Activated naive CD4-positive, alpha-beta T cell treated with anti-CD3 and anti-CD28 coated beads, Interleukin-2, amount 50 U/mL, for 24 hours (primary cell): ENCODE results near the gene SRP68.

Source experiments
- H3K27ac Mint-ChIP-seq: one replicate; pipeline ENCODE4 v1.8.0; 2021; ENCODE audit warnings: mild to moderate bottlenecking, mixed read lengths
- H3K27me3 Mint-ChIP-seq: one replicate; pipeline ENCODE4 v1.8.0; 2021; ENCODE audit warnings: mixed read lengths
- H3K36me3 Mint-ChIP-seq: one replicate; pipeline ENCODE4 v1.8.0; 2021; ENCODE audit warnings: mixed read lengths
- H3K4me1 Mint-ChIP-seq: one replicate; pipeline ENCODE4 v1.8.0; 2021; ENCODE audit warnings: mixed read lengths
- H3K4me3 Mint-ChIP-seq: one replicate; pipeline ENCODE4 v1.8.0; 2021; ENCODE audit warnings: mild to moderate bottlenecking, mixed read lengths
- H3K9me3 Mint-ChIP-seq: one replicate; pipeline ENCODE4 v1.8.0; 2021; ENCODE audit warnings: mixed read lengths

SRP68 gene

GRCh38 chr17:76022973-76023899, 49.1 kb downstream of the SRP68 start:
- peaks cover under 1% of the 10 kb centered on the region for H3K4me1 Mint-ChIP-seq
- H3K9me3 Mint-ChIP-seq = no peaks in the 10 kb centered on the region
- no peaks in the 10 kb centered on the region for H3K36me3 Mint-ChIP-seq
- H3K4me3 Mint-ChIP-seq = no peak overlapping the region
- peak overlapping the region; percentile 25 for H3K27ac Mint-ChIP-seq
- H3K27me3 Mint-ChIP-seq = no peaks in the 10 kb centered on the region

- H3K4me3 Mint-ChIP-seq = no peak overlapping the region
- no peaks in the 10 kb centered on the region for H3K27me3 Mint-ChIP-seq
- no peaks in the 10 kb centered on the region for H3K4me1 Mint-ChIP-seq
- H3K9me3 Mint-ChIP-seq = no peaks in the 10 kb centered on the region
- H3K27ac Mint-ChIP-seq = no peak overlapping the region
- H3K36me3 Mint-ChIP-seq = no peaks in the 10 kb centered on the region
Measured at GRCh38 chr17:76022285-76022684, 50.0 kb downstream of the SRP68 start.

- H3K9me3 Mint-ChIP-seq = no peaks in the 10 kb centered on the region
- H3K27me3 Mint-ChIP-seq = no peaks in the 10 kb centered on the region
Measured at GRCh38 chr17:76019833-76020467, 52.4 kb downstream of the SRP68 start.

GRCh38 chr17:76018801-76019200, 53.5 kb downstream of the SRP68 start:
- H3K36me3 Mint-ChIP-seq = no peaks in the 10 kb centered on the region
- H3K9me3 Mint-ChIP-seq = no peaks in the 10 kb centered on the region
- no peak overlapping the region for H3K4me3 Mint-ChIP-seq
- H3K27me3 Mint-ChIP-seq = no peaks in the 10 kb centered on the region
- H3K27ac Mint-ChIP-seq = no peak overlapping the region
- peaks cover 6% of the 10 kb centered on the region for H3K4me1 Mint-ChIP-seq

More at GRCh38 chr17:76019833-76020467, 52.4 kb downstream of the SRP68 start:
- no peak overlapping the region for H3K27ac Mint-ChIP-seq
- H3K36me3 Mint-ChIP-seq = no peaks in the 10 kb centered on the region
- no peaks in the 10 kb centered on the region for H3K4me1 Mint-ChIP-seq
- no peak overlapping the region for H3K4me3 Mint-ChIP-seq

- Mint-ChIP-seq H3K9me3 (no peaks in the 10 kb centered on the region), H3K4me3 (no peak overlapping the region), H3K27ac (no peak overlapping the region), H3K4me1 (peaks cover 6% of the 10 kb centered on the region), H3K36me3 (no peaks in the 10 kb centered on the region), H3K27me3 (no peaks in the 10 kb centered on the region)
Measured at GRCh38 chr17:76018340-76018680, 54.0 kb downstream of the SRP68 start.

- no peak overlapping the region for H3K4me3 Mint-ChIP-seq
- H3K36me3 Mint-ChIP-seq = no peaks in the 10 kb centered on the region
- no peaks in the 10 kb centered on the region for H3K9me3 Mint-ChIP-seq
- no peaks in the 10 kb centered on the region for H3K27me3 Mint-ChIP-seq
- peaks cover 6% of the 10 kb centered on the region for H3K4me1 Mint-ChIP-seq
- no peak overlapping the region for H3K27ac Mint-ChIP-seq
Measured at GRCh38 chr17:76017481-76018339, 54.6 kb downstream of the SRP68 start.

- Mint-ChIP-seq H3K9me3 (no peaks in the 10 kb centered on the region), H3K4me3 (no peak overlapping the region), H3K27ac (no peak overlapping the region), H3K27me3 (no peaks in the 10 kb centered on the region), H3K4me1 (peaks cover 6% of the 10 kb centered on the region), H3K36me3 (no peaks in the 10 kb centered on the region)
Measured at GRCh38 chr17:76014925-76015261, 57.4 kb downstream of the SRP68 start.

GRCh38 chr17:76014100-76014924, 58.0 kb downstream of the SRP68 start:
- H3K36me3 Mint-ChIP-seq = no peaks in the 10 kb centered on the region
- no peaks in the 10 kb centered on the region for H3K9me3 Mint-ChIP-seq
- no peak overlapping the region for H3K27ac Mint-ChIP-seq
- peaks cover 6% of the 10 kb centered on the region for H3K4me1 Mint-ChIP-seq
- no peaks in the 10 kb centered on the region for H3K27me3 Mint-ChIP-seq
- H3K4me3 Mint-ChIP-seq = no peak overlapping the region

- Mint-ChIP-seq H3K27me3 (no peaks in the 10 kb centered on the region), H3K4me1 (peaks cover 6% of the 10 kb centered on the region), H3K36me3 (no peaks in the 10 kb centered on the region), H3K4me3 (no peak overlapping the region), H3K27ac (peak overlapping the region; percentile 4), H3K9me3 (no peaks in the 10 kb centered on the region)
Measured at GRCh38 chr17:76013377-76013932, 58.9 kb downstream of the SRP68 start.

- H3K36me3 Mint-ChIP-seq = no peaks in the 10 kb centered on the region
- no peak overlapping the region for H3K27ac Mint-ChIP-seq
- H3K4me3 Mint-ChIP-seq = no peak overlapping the region
- no peaks in the 10 kb centered on the region for H3K27me3 Mint-ChIP-seq
- peaks cover 6% of the 10 kb centered on the region for H3K4me1 Mint-ChIP-seq
- no peaks in the 10 kb centered on the region for H3K9me3 Mint-ChIP-seq
Measured at GRCh38 chr17:76011951-76012350, 60.4 kb downstream of the SRP68 start.

GRCh38 chr17:76009969-76010661, 62.2 kb downstream of the SRP68 start:
- Mint-ChIP-seq H3K27me3 (no peaks in the 10 kb centered on the region), H3K4me3 (no peak overlapping the region), H3K27ac (no peak overlapping the region), H3K4me1 (peaks cover 10% of the 10 kb centered on the region), H3K9me3 (no peaks in the 10 kb centered on the region), H3K36me3 (no peaks in the 10 kb centered on the region)

GRCh38 chr17:76009447-76009846, 62.9 kb downstream of the SRP68 start:
- Mint-ChIP-seq H3K27ac (no peak overlapping the region), H3K36me3 (no peaks in the 10 kb centered on the region), H3K27me3 (no peaks in the 10 kb centered on the region), H3K4me3 (no peak overlapping the region), H3K4me1 (peaks cover 10% of the 10 kb centered on the region), H3K9me3 (no peaks in the 10 kb centered on the region)

- Mint-ChIP-seq H3K27me3 (no peaks in the 10 kb centered on the region), H3K4me1 (peaks cover 4% of the 10 kb centered on the region), H3K36me3 (no peaks in the 10 kb centered on the region), H3K27ac (no peak overlapping the region), H3K9me3 (no peaks in the 10 kb centered on the region), H3K4me3 (no peak overlapping the region)
Measured at GRCh38 chr17:76008630-76009425, 63.5 kb downstream of the SRP68 start.

GRCh38 chr17:76008208-76008607, 64.1 kb downstream of the SRP68 start:
- Mint-ChIP-seq H3K36me3 (no peaks in the 10 kb centered on the region), H3K9me3 (no peaks in the 10 kb centered on the region), H3K4me1 (peaks cover 4% of the 10 kb centered on the region), H3K4me3 (no peak overlapping the region), H3K27me3 (no peaks in the 10 kb centered on the region), H3K27ac (no peak overlapping the region)
